Smooth muscle cell (in vitro differentiated cells): Measurements from ENCODE around the gene LEO1. TPM values are rescaled to one million over a fixed set of nuclear protein-coding genes. Genes with fewer than 3 reads are reported as not detected.

Experiments used
- DNase-seq: peaks from one replicate; lab custom pipeline; 2025; ENCODE audit not compliant: unreplicated experiment; lab: John Stamatoyannopoulos, UW
- H2AFZ ChIP-seq: fragments of 200-600 bp; sonication (generic); 2 replicates; pipeline ENCODE4 v1.6.0; 2016; ENCODE audit warnings: antibody characterized with exemption, low read depth, mild to moderate bottlenecking
- H3F3A ChIP-seq: fragments of 200-600 bp; sonication (generic); 2 replicates; pipeline ENCODE4 v1.6.0; 2017; ENCODE audit warnings: antibody characterized with exemption, low read depth
- H3K27ac ChIP-seq: fragments of 200-600 bp; sonication (generic); 2 replicates; pipeline ENCODE4 v1.5.1; 2016; ENCODE audit warnings: low read depth, mild to moderate bottlenecking
- H3K27me3 ChIP-seq: fragments of 200-600 bp; sonication (generic); 2 replicates; pipeline ENCODE4 v1.6.1; 2016; ENCODE audit warnings: low read depth, mild to moderate bottlenecking
- H3K36me3 ChIP-seq: fragments of 200-600 bp; sonication (generic); 2 replicates; pipeline ENCODE4 v1.5.1; 2016; ENCODE audit warnings: low read depth
- H3K4me1 ChIP-seq: fragments of 200-600 bp; sonication (generic); 2 replicates; pipeline ENCODE4 v1.5.1; 2016; ENCODE audit warnings: low read depth
- H3K4me2 ChIP-seq: fragments of 200-600 bp; sonication (generic); 2 replicates; pipeline ENCODE4 v1.6.0; 2016; ENCODE audit warnings: mild to moderate bottlenecking
- H3K4me3 ChIP-seq: fragments of 200-600 bp; sonication (generic); 2 replicates; pipeline ENCODE4 v1.5.1; 2016; ENCODE audit warnings: mild to moderate bottlenecking
- H3K79me2 ChIP-seq: fragments of 200-600 bp; sonication (generic); 2 replicates; pipeline ENCODE4 v1.6.0; 2016; ENCODE audit warnings: low read depth, mild to moderate bottlenecking
- H3K9ac ChIP-seq: fragments of 200-600 bp; sonication (generic); 2 replicates; pipeline ENCODE4 v1.6.0; 2016; ENCODE audit warnings: low read depth
- H3K9me3 ChIP-seq: fragments of 200-600 bp; sonication (generic); replicated peaks from 2 replicates; pipeline ENCODE4 v1.5.1; 2016; ENCODE audit warnings: low read depth
- H4K20me1 ChIP-seq: fragments of 200-600 bp; sonication (generic); 2 replicates; pipeline ENCODE4 v1.6.0; 2016; ENCODE audit warnings: low read depth
- CTCF ChIP-seq: fragments of 200-600 bp; sonication (generic); IDR thresholded peaks from 2 replicates; pipeline ENCODE4 v1.5.1; 2017; ENCODE audit warnings: borderline replicate concordance, mild to moderate bottlenecking, antibody characterized with exemption; ENCODE audit not compliant: insufficient read depth, poor library complexity, severe bottlenecking
- WGBS: methylation state at CpG from one replicate; pipeline ENCODE4 v1.1.7; 2016; ENCODE audit warnings: low lambda C conversion rate; 5-methylcytosine and 5-hydroxymethylcytosine counted together
- polyA plus RNA-seq: library from polyadenylated mRNA; unstranded; fragments of >200 nt; fragmentation: Nextera tagmentation; extraction: Ambion mirVana; gene quantifications from 2 replicates; pipeline ENCODE4 v1.2.1, GENCODE V29; 2016
- total RNA-seq: library from RNA; depleted of rRNA; stranded (reverse); fragments of >200 nt; gene quantifications from 2 replicates; pipeline ENCODE4 v1.2.3, GENCODE V29; 2014

LEO1 gene
- total and polyA plus RNA-seq, 2 experiments from 2014 or later: 20.5 to 26.6 TPM

GRCh38 chr15:51982013-51982769, 10.6 kb upstream of the LEO1 start:
- H3K4me3 ChIP-seq: no peak overlapping the region
- TF ChIP-seq CTCF: peak; percentile 63

GRCh38 chr15:51973775-51974174, 2.2 kb upstream of the LEO1 start:
- WGBS: 98% methylated on average over 4 of the region's 4 CpGs

More at GRCh38 chr15:51982013-51982769, 10.6 kb upstream of the LEO1 start:
- DNase-seq: no peak
- H3K9me3 ChIP-seq: no peaks in the 10 kb centered on the region
- no peaks in the 10 kb centered on the region for H3K36me3 ChIP-seq
- H2AFZ ChIP-seq: peak overlapping the region; percentile 49
- no peaks in the 10 kb centered on the region for H3F3A ChIP-seq
- peak overlapping the region; percentile 68 for H3K4me2 ChIP-seq
- peak overlapping the region; percentile 14 for H3K27ac ChIP-seq
- 37% methylated on average over 7 of the region's 7 CpGs for WGBS
- H3K27me3 ChIP-seq: no peaks in the 10 kb centered on the region
- peak overlapping the region; percentile 19 for H3K9ac ChIP-seq
- no peaks in the 10 kb centered on the region for H3K79me2 ChIP-seq
- no peaks in the 10 kb centered on the region for H4K20me1 ChIP-seq
- H3K4me1 ChIP-seq: no peaks in the 10 kb centered on the region

GRCh38 chr15:51973220-51973619, 1.6 kb upstream of the LEO1 start:
- no peak overlapping the region for H3K9ac ChIP-seq
- H3K4me1 ChIP-seq: peaks cover 13% of the 10 kb centered on the region
- H2AFZ ChIP-seq: no peak overlapping the region
- H3K4me2 ChIP-seq: peak overlapping the region; percentile 87
- no peaks in the 10 kb centered on the region for H3K27me3 ChIP-seq
- H3F3A ChIP-seq: no peaks in the 10 kb centered on the region
- no peaks in the 10 kb centered on the region for H3K9me3 ChIP-seq
- H3K79me2 ChIP-seq: peaks cover 30% of the 10 kb centered on the region
- 95% methylated on average over 5 of the region's 5 CpGs for WGBS
- no peak for DNase-seq
- TF ChIP-seq CTCF: no peak
- peaks cover 9% of the 10 kb centered on the region for H4K20me1 ChIP-seq
- H3K36me3 ChIP-seq: no peaks in the 10 kb centered on the region
- peak overlapping the region; percentile 83 for H3K4me3 ChIP-seq
- H3K27ac ChIP-seq: no peak overlapping the region

More at GRCh38 chr15:51973775-51974174, 2.2 kb upstream of the LEO1 start:
- Histone ChIP-seq H3K27me3 (no peaks in the 10 kb centered on the region), H3F3A (no peaks in the 10 kb centered on the region), H3K9me3 (no peaks in the 10 kb centered on the region), H3K4me2 (no peak overlapping the region), H3K4me3 (no peak overlapping the region), H3K27ac (no peak overlapping the region), H3K36me3 (no peaks in the 10 kb centered on the region), H2AFZ (no peak overlapping the region), H3K9ac (no peak overlapping the region), H3K4me1 (peaks cover 13% of the 10 kb centered on the region), H4K20me1 (peaks cover 9% of the 10 kb centered on the region), H3K79me2 (peaks cover 24% of the 10 kb centered on the region)
- DNase-seq: no peak
- no peak for TF ChIP-seq CTCF

- WGBS: 0% methylated on average over 7 of the region's 7 CpGs
- Histone ChIP-seq H3K79me2 (peaks cover 52% of the 10 kb centered on the region), H3K27me3 (no peaks in the 10 kb centered on the region), H3K27ac (peak overlapping the region; percentile 75), H3K9me3 (peaks cover 8% of the 10 kb centered on the region), H3F3A (no peaks in the 10 kb centered on the region), H3K36me3 (no peaks in the 10 kb centered on the region), H3K4me2 (peak overlapping the region; percentile 87), H2AFZ (peak overlapping the region; percentile 88), H3K9ac (peak overlapping the region; percentile 73), H3K4me3 (peak overlapping the region; percentile 83), H4K20me1 (peaks cover 15% of the 10 kb centered on the region), H3K4me1 (peaks cover 13% of the 10 kb centered on the region)
- TF ChIP-seq CTCF: no peak
- no peak for DNase-seq
These were observed 575 bp downstream of the LEO1 start for GRCh38 chr15:51971032-51971374.
